Regular cardiac myocyte (primary cell): Measurements from ENCODE around the gene HYCC1. TPM values are rescaled to one million over a fixed set of nuclear protein-coding genes. Genes with fewer than 3 reads are reported as not detected.

Experiments
- total RNA-seq: library from RNA; depleted of rRNA; stranded (reverse); fragments of >200 nt; gene quantifications from 2 replicates; pipeline ENCODE4 v1.2.3, GENCODE V29; 2014

HYCC1 gene
- total RNA-seq = 123 and 152 TPM in 2 replicates

DNA sequence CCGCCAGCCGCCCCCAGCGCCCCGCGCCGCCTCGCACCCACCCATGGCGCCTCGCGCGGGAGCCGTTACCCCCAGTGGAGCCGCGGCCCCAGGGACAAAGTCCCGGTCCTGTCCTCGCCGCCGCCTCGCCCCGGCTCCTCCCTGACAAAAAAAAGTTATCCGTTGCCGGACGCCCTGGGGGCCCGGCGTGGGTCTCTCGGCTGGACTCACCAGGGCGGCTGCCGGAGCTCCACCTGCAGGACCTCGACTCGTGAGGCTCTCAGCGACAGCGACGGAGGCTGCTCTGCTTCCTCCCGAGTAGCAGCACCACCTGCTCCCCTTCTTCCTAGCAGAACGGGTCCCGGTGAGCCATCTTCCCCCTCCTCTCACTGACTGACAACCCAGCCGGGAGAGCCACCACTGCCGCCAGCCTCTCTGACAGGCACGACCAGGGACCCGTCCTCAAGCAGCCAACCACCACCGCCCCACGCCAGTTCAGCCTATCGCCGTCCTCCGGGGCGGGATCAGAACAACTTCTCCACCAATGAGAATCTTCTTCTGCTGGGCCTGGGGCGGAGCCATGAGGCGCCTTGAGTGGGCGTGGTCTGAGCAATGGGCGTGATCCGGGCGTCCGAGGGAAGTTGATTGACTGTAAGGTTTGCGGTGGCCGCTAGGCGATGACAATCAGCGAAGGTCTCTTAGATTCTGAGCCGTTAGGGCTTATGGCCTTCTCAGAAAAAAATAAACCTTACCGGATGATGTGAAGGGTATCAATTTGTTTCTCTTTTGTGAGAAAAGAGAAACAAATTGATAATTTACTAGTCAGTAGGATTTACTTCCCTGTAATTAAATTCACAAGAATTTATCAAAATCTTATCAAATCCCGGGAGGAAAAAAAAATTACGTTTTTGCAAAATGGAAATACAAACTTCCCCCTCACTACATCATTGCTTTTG lies at the start of gene HYCC1:
Gene HYCC1, minus strand, starts transcription at position 416 of the 935 bp plus-strand sequence. CDS start 23,019 bp downstream, outside the sequence.

Other genes with a start within 250 kb of the HYCC1 start
- 154 and 279 TPM in 2 replicates for gene TOMM7, start 191.3 kb downstream of the HYCC1 start, total RNA-seq
- 33.7 and 34.7 TPM in 2 replicates for gene KLHL7, start 91.7 kb upstream of the HYCC1 start, total RNA-seq
- gene NUP42, start 167.9 kb upstream of the HYCC1 start, total RNA-seq = 23.6 and 28.8 TPM in 2 replicates
- 6.7 and 50.5 TPM in 2 replicates for gene GPNMB, start 232.6 kb upstream of the HYCC1 start, total RNA-seq